HCT116 (cell line): ENCODE data around the gene SELL. TPM values are rescaled to one million over a fixed set of nuclear protein-coding genes. Genes with fewer than 3 reads are reported as not detected.

Source experiments
- ATAC-seq: fragments of 200-7000 bp; cut with Tn5 transposase; 2 replicates; pipeline ENCODE4 v1.9.1; 2020; ENCODE audit warnings: mild to moderate bottlenecking, moderate library complexity
- BruUV-seq: library from RNA; stranded (reverse); fragments of 400-500 nt; replicated peaks from 2 replicates; lab custom pipeline; 2021; lab: Mats Ljungman, UMichigan
- CTCF ChIA-PET: fragments of 300-600 bp; sonication (Branson Sonifier 250); formaldehyde crosslinking; loops from one replicate; lab custom pipeline; 2021; ENCODE audit warnings: antibody characterized with exemption; lab: Charles Lee
- POLR2A ChIA-PET: fragments of 300-600, 350-600 bp; sonication (Branson Sonifier 250); formaldehyde crosslinking; loops from one replicate; lab custom pipeline; 2021; ENCODE audit warnings: antibody characterized with exemption; lab: Charles Lee
- RAD21 ChIA-PET, 2 experiments: fragments of 300-600 bp; sonication (Branson Sonifier 250); formaldehyde crosslinking; loops; one replicate each; lab custom pipeline; 2023; ENCODE audit warnings: low total read pairs in 2 of 2; ENCODE audit not compliant: uncharacterized antibody in 2 of 2, unreplicated experiment in 2 of 2, low non-redundant PET in 1 of 2; lab: Charles Lee
- DNase-seq: peaks from one replicate; pipeline ENCODE4 v3.0.0-alpha.2; 2010; ENCODE audit warnings: low read depth, low spot score
- H2AFZ ChIP-seq: fragments of 200-600 bp; shearing (Covaris generic), sonication (generic); 2 replicates; pipeline ENCODE4 v1.6.1; 2017; ENCODE audit warnings: low read depth, mixed run types, mixed read lengths, antibody characterized with exemption, low read length; ENCODE audit not compliant: poor library complexity, severe bottlenecking
- H3K27ac ChIP-seq: 2 replicates; pipeline ENCODE4 v1.5.1; 2012; ENCODE audit warnings: low read depth, low read length
- H3K27me3 ChIP-seq: fragments of 200-600 bp; sonication (generic); 2 replicates; pipeline ENCODE4 v1.6.1; 2016; ENCODE audit warnings: mixed run types, low read length, mixed read lengths; ENCODE audit not compliant: insufficient read depth
- H3K36me3 ChIP-seq, 2 experiments: fragments of 200-500 bp in 1 of 2; fragments of 200-600 bp in 1 of 2; sonication (Bioruptor generic) in 1 of 2; sonication (generic) in 1 of 2; 2 replicates each; pipeline versions ENCODE4 v1.5.1 to v1.6.1; 2014 to 2016; ENCODE audit warnings: low read length in 2 of 2, inconsistent platforms in 1 of 2, mixed read lengths in 1 of 2, mixed run types in 1 of 2; ENCODE audit not compliant: insufficient read depth in 2 of 2, control insufficient read depth in 1 of 2
- H3K4me1 ChIP-seq, 2 experiments: fragments of 200-600 bp in 1 of 2; sonication (generic) in 1 of 2; 2 replicates each; pipeline versions ENCODE4 v1.5.1 to v1.6.1; 2012 to 2017; ENCODE audit warnings: low read length in 2 of 2, inconsistent platforms in 1 of 2, mild to moderate bottlenecking in 1 of 2, mixed read lengths in 1 of 2, mixed run types in 1 of 2, moderate library complexity in 1 of 2; ENCODE audit not compliant: insufficient read depth in 2 of 2, control insufficient read depth in 1 of 2
- H3K4me2 ChIP-seq: fragments of 200-600 bp; sonication (generic); 2 replicates; pipeline ENCODE4 v1.6.1; 2017; ENCODE audit warnings: mixed run types, low read length, mixed read lengths
- H3K4me3 ChIP-seq, 2 experiments: fragments of 200-600 bp in 1 of 2; sonication (generic) in 1 of 2; replicated peaks in 1 of 2; 2 replicates each; pipeline ENCODE4 v1.5.1; 2011 to 2016; ENCODE audit warnings: low read length in 2 of 2, control low read depth in 1 of 2, low read depth in 1 of 2, mild to moderate bottlenecking in 1 of 2, mixed read lengths in 1 of 2, mixed run types in 1 of 2
- H3K79me2 ChIP-seq: fragments of 200-600 bp; sonication (generic); 2 replicates; pipeline ENCODE4 v1.6.1; 2017; ENCODE audit warnings: mild to moderate bottlenecking, mixed run types, low read length, moderate library complexity, mixed read lengths; ENCODE audit not compliant: insufficient read depth
- H3K9ac ChIP-seq: fragments of 200-600 bp; sonication (generic); 2 replicates; pipeline ENCODE4 v1.6.1; 2016; ENCODE audit warnings: low read length, mixed read lengths
- H3K9me2 ChIP-seq: fragments of 200-600 bp; sonication (generic), shearing (Covaris generic); 2 replicates; pipeline ENCODE4 v1.6.1; 2017; ENCODE audit warnings: mixed run types, mild to moderate bottlenecking, moderate library complexity; ENCODE audit not compliant: insufficient read depth
- H3K9me3 ChIP-seq, 2 experiments: fragments of 200-500 bp in 1 of 2; fragments of 200-600 bp in 1 of 2; sonication (Bioruptor generic) in 1 of 2; sonication (generic) in 1 of 2; 2 replicates each; pipeline ENCODE4 v1.6.1; 2014 to 2017; ENCODE audit warnings: low read length in 2 of 2, mixed read lengths in 2 of 2, inconsistent platforms in 1 of 2, low read depth in 1 of 2, mild to moderate bottlenecking in 1 of 2, mixed run types in 1 of 2, moderate library complexity in 1 of 2; ENCODE audit not compliant: control insufficient read depth in 1 of 2, insufficient read depth in 1 of 2
- H4K20me1 ChIP-seq: fragments of 200-600 bp; sonication (generic), shearing (Covaris generic); 2 replicates; pipeline ENCODE4 v1.6.1; 2017; ENCODE audit warnings: mixed run types, mild to moderate bottlenecking, moderate library complexity; ENCODE audit not compliant: insufficient read depth
- CBX3 ChIP-seq: IDR thresholded peaks from 2 replicates; pipeline ENCODE4 v1.6.1; 2012; ENCODE audit warnings: low read depth
- CEBPB ChIP-seq: IDR thresholded peaks from 2 replicates; pipeline ENCODE4 v1.6.1; 2012; ENCODE audit warnings: low read depth
- ELF1 ChIP-seq: IDR thresholded peaks from 2 replicates; pipeline ENCODE4 v1.6.1; 2012; ENCODE audit warnings: low read depth, borderline replicate concordance
- EZH2 ChIP-seq: fragments of 200-600 bp; sonication (generic); IDR thresholded peaks from 2 replicates; pipeline ENCODE4 v1.6.1; 2017; ENCODE audit warnings: antibody characterized with exemption, mixed run types
- EZH2phosphoT487 ChIP-seq: fragments of 200-600 bp; IDR thresholded peaks from 2 replicates; pipeline ENCODE4 v1.6.1; 2018; ENCODE audit warnings: antibody characterized with exemption, borderline replicate concordance
- FOSL1 ChIP-seq: IDR thresholded peaks from 2 replicates; pipeline ENCODE4 v1.6.1; 2012; ENCODE audit warnings: low read depth
- JUND ChIP-seq: IDR thresholded peaks from 2 replicates; pipeline ENCODE4 v1.6.1; 2012
- MAX ChIP-seq: IDR thresholded peaks from 2 replicates; pipeline ENCODE4 v1.6.1; 2012
- POLR2A ChIP-seq: IDR thresholded peaks from 2 replicates; pipeline ENCODE4 v1.7.0; 2011; ENCODE audit warnings: borderline replicate concordance; ENCODE audit not compliant: insufficient read depth, insufficient read length; ENCODE audit errors: extremely low read depth
- POLR2AphosphoS5 ChIP-seq: IDR thresholded peaks from 2 replicates; pipeline ENCODE4 v1.6.1; 2011; ENCODE audit warnings: mild to moderate bottlenecking, low read depth, low read length, moderate library complexity
- REST ChIP-seq: IDR thresholded peaks from 2 replicates; pipeline ENCODE4 v1.6.1; 2012; ENCODE audit warnings: low read depth
- SIN3A ChIP-seq: IDR thresholded peaks from 2 replicates; pipeline ENCODE4 v1.6.1; 2012; ENCODE audit warnings: low read depth
- SP1 ChIP-seq: IDR thresholded peaks from 2 replicates; pipeline ENCODE4 v1.6.1; 2012; ENCODE audit warnings: low read depth
- TCF7L2 ChIP-seq: IDR thresholded peaks from 2 replicates; pipeline ENCODE4 v1.7.0; 2011; ENCODE audit warnings: borderline replicate concordance, inconsistent platforms; ENCODE audit not compliant: insufficient read depth, insufficient read length; ENCODE audit errors: extremely low read depth
- ZBTB33 ChIP-seq: IDR thresholded peaks from 2 replicates; pipeline ENCODE4 v1.6.1; 2011; ENCODE audit warnings: mild to moderate bottlenecking, low read length, moderate library complexity; ENCODE audit not compliant: insufficient replicate concordance; ENCODE audit errors: extremely low read depth
- ZFX ChIP-seq: fragments of 450-650 bp; IDR thresholded peaks from 2 replicates; pipeline ENCODE4 v1.6.1; 2017
- intact Hi-C: fragments of 100-400 bp; cut with micrococcal nuclease; formaldehyde crosslinking; loops from 2 replicates; pipeline ENCODE4 v1.10.0; 2022
- total RNA-seq: library from RNA; stranded (reverse); gene quantifications from one replicate; pipeline ENCODE4 v1.2.1, GENCODE V29; 2021; ENCODE audit not compliant: unreplicated experiment

SELL gene
- total RNA-seq, 1 experiment from 2014 or later, result 4.1 TPM

GRCh38 chr1:169650551-169650950 lies 60.9 kb downstream of the SELL start:
- no peaks in the 10 kb centered on the region for H3K36me3 ChIP-seq
- H3K4me1 ChIP-seq, result no peaks in the 10 kb centered on the region
- no peak overlapping the region for H2AFZ ChIP-seq
- TF ChIP-seq FOSL1 (no peak), CEBPB (no peak), CBX3 (no peak), SIN3A (no peak), JUND (no peak), EZH2phosphoT487 (no peak), ELF1 (no peak), ZBTB33 (no peak), EZH2 (no peak), POLR2A (no peak)
- TF ChIP-seq, all 23 proteins: peak for 0
- Histone ChIP-seq H4K20me1 (no peaks in the 10 kb centered on the region), H3K79me2 (no peaks in the 10 kb centered on the region), H3K27me3 (no peaks in the 10 kb centered on the region), H3K9ac (no peak overlapping the region), H3K4me2 (no peak overlapping the region), H3K27ac (no peak overlapping the region), H3K4me3 (no peak overlapping the region), H3K9me2 (no peaks in the 10 kb centered on the region), H3K9me3 (no peaks in the 10 kb centered on the region)
- intact Hi-C loops, result loop anchor here (10.0 kb wide), 1 partner anchor 64 kb away; the partner anchor contains the start of gene SELL
- BruUV-seq, result no TSS peak
- CTCF ChIA-PET, result no interaction called here
- POLR2A ChIA-PET, result no interaction called here
- ATAC-seq, result no peak
- no peak for DNase-seq
- RAD21 ChIA-PET, result no interaction called here

GRCh38 chr1:169648709-169649108 lies 62.7 kb downstream of the SELL start:
- POLR2A ChIA-PET, result no interaction called here
- H3K4me2 ChIP-seq, result no peak overlapping the region
- H3K36me3 ChIP-seq, result no peaks in the 10 kb centered on the region
- intact Hi-C loops, result no loop called here
- no peaks in the 10 kb centered on the region for H4K20me1 ChIP-seq
- no peaks in the 10 kb centered on the region for H3K9me2 ChIP-seq
- no peak for DNase-seq
- no peak for ATAC-seq
- H3K9ac ChIP-seq, result no peak overlapping the region
- H3K27ac ChIP-seq, result no peak overlapping the region
- H3K4me3 ChIP-seq, result no peak overlapping the region
- no peak overlapping the region for H2AFZ ChIP-seq
- no peaks in the 10 kb centered on the region for H3K4me1 ChIP-seq
- CTCF ChIA-PET, result no interaction called here
- H3K9me3 ChIP-seq, result no peaks in the 10 kb centered on the region
- no peaks in the 10 kb centered on the region for H3K79me2 ChIP-seq
- no TSS peak for BruUV-seq
- RAD21 ChIA-PET, result no interaction called here
- no peaks in the 10 kb centered on the region for H3K27me3 ChIP-seq
- TF ChIP-seq ZFX (no peak), SP1 (no peak), ELF1 (no peak), POLR2AphosphoS5 (no peak), REST (no peak), CBX3 (no peak), EZH2phosphoT487 (no peak), MAX (no peak), FOSL1 (no peak), TCF7L2 (no peak)
